WERI-Rb-1 (cell line): ENCODE measurements around the gene HDC.

ENCODE experiments used
- DNase-seq: peaks from one replicate; pipeline ENCODE4 v3.0.0-alpha.2; 2020
- H3K27ac ChIP-seq: fragments of 250-450 bp; sonication (Bioruptor Pico); 2 replicates; pipeline ENCODE4 v1.5.1; 2020; ENCODE audit warnings: mild to moderate bottlenecking, moderate library complexity
- H3K27me3 ChIP-seq: fragments of 250-450 bp; sonication (Bioruptor Pico); 2 replicates; pipeline ENCODE4 v1.5.1; 2021; ENCODE audit warnings: mild to moderate bottlenecking, low read depth, moderate library complexity; ENCODE audit not compliant: insufficient read depth, severe bottlenecking
- H3K36me3 ChIP-seq: fragments of 250-450 bp; sonication (Bioruptor Pico); 2 replicates; pipeline ENCODE4 v1.5.1; 2020; ENCODE audit warnings: mild to moderate bottlenecking, moderate library complexity
- H3K4me3 ChIP-seq: 2 replicates; pipeline ENCODE4 v1.5.1; 2011; ENCODE audit warnings: low read depth, mild to moderate bottlenecking, control low read depth, low read length
- H3K9me3 ChIP-seq: fragments of 250-450 bp; sonication (Bioruptor Pico); 2 replicates; pipeline ENCODE4 v1.5.1; 2021; ENCODE audit warnings: mild to moderate bottlenecking, moderate library complexity; ENCODE audit not compliant: severe bottlenecking
- CTCF ChIP-seq: IDR thresholded peaks from 2 replicates; pipeline ENCODE4 v1.5.1; 2011; ENCODE audit warnings: low read depth, mild to moderate bottlenecking, control low read depth, inconsistent platforms, low read length

The HDC gene

GRCh38 chr15:50265620-50266019 is at the start of gene HDC:
HDC (minus strand) TSS chr15:50265726; CDS start chr15:50265623, 103 bp downstream.
- DNase-seq, result no peak
- Histone ChIP-seq H3K36me3 (no peaks in the 10 kb centered on the region), H3K9me3 (no peaks in the 10 kb centered on the region), H3K4me3 (no peak within 1 kb of the TSS), H3K27me3 (no peaks in the 10 kb centered on the region), H3K27ac (no peak within 1 kb of the TSS)
- TF ChIP-seq CTCF, result no peak

- no peak overlapping the region for H3K4me3 ChIP-seq
- H3K27me3 ChIP-seq, result no peaks in the 10 kb centered on the region
- no peak for DNase-seq
- no peak for TF ChIP-seq CTCF
- peaks cover 9% of the 10 kb centered on the region for H3K36me3 ChIP-seq
- H3K27ac ChIP-seq, result no peak overlapping the region
- H3K9me3 ChIP-seq, result no peaks in the 10 kb centered on the region
These were observed 47.1 kb upstream of the HDC start for GRCh38 chr15:50312636-50313035.

GRCh38 chr15:50307799-50308198 is 42.3 kb upstream of the HDC start:
- Histone ChIP-seq H3K36me3 (peaks cover 19% of the 10 kb centered on the region), H3K4me3 (no peak overlapping the region), H3K27me3 (no peaks in the 10 kb centered on the region), H3K27ac (no peak overlapping the region), H3K9me3 (peaks cover 6% of the 10 kb centered on the region)
- TF ChIP-seq CTCF, result no peak
- no peak for DNase-seq

GRCh38 chr15:50304836-50305235 is 39.3 kb upstream of the HDC start:
- Histone ChIP-seq H3K27me3 (no peaks in the 10 kb centered on the region), H3K9me3 (peaks cover 6% of the 10 kb centered on the region), H3K4me3 (no peak overlapping the region), H3K36me3 (peaks cover 33% of the 10 kb centered on the region), H3K27ac (no peak overlapping the region)
- no peak for DNase-seq
- TF ChIP-seq CTCF, result no peak

- H3K27ac ChIP-seq, result no peak overlapping the region
- no peaks in the 10 kb centered on the region for H3K27me3 ChIP-seq
- TF ChIP-seq CTCF, result no peak
- peaks cover 37% of the 10 kb centered on the region for H3K36me3 ChIP-seq
- DNase-seq, result no peak
- H3K9me3 ChIP-seq, result peaks cover 6% of the 10 kb centered on the region
- H3K4me3 ChIP-seq, result no peak overlapping the region
These were observed 37.1 kb upstream of the HDC start for GRCh38 chr15:50302581-50302980.

GRCh38 chr15:50298340-50298739 is 32.8 kb upstream of the HDC start:
- Histone ChIP-seq H3K27ac (no peak overlapping the region), H3K36me3 (peaks cover 34% of the 10 kb centered on the region), H3K9me3 (no peaks in the 10 kb centered on the region), H3K4me3 (no peak overlapping the region), H3K27me3 (no peaks in the 10 kb centered on the region)
- DNase-seq, result no peak
- no peak for TF ChIP-seq CTCF
